Fibroblast of skin of abdomen (primary cell): ENCODE data around the gene AXIN1.
"Not testable (repeated sequence)": the region's sequence is repeated elsewhere in the genome, so short reads cannot be mapped to it uniquely, and the experiment has no call there.

ENCODE experiments used
- DNase-seq: peaks from one replicate; pipeline ENCODE4 v3.0.0-alpha.2; 2013

The AXIN1 gene

DNA sequence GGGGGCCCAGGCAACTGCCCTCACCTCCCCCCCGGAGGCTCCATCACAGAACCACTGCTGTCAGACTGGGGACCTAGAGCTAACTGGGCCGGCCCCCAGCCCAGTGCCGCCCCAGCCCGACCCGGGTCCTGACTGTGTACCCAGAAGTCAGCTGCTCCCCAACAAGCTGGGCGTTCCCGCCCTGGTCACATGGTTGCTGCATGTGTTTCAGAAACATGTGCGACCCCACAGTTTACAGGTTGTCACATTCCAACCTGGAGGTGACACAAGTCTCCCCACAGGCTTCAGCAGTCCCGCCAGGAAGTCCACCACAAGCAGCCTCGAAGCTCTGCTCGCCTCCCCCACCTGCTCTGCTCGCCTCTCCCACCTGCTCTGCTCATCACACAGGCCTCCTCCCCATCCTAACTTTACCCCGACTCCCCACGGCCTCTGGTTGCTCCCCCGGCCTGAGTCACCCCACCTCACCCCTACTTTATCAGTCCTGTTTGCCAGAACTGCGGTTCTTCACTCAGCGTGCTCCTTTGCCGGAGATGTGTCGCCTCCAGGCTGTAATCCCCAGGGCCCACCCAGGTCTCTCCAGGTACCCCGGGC, 16.8 kb upstream of the AXIN1 start:
- no peak for DNase-seq

DNA sequence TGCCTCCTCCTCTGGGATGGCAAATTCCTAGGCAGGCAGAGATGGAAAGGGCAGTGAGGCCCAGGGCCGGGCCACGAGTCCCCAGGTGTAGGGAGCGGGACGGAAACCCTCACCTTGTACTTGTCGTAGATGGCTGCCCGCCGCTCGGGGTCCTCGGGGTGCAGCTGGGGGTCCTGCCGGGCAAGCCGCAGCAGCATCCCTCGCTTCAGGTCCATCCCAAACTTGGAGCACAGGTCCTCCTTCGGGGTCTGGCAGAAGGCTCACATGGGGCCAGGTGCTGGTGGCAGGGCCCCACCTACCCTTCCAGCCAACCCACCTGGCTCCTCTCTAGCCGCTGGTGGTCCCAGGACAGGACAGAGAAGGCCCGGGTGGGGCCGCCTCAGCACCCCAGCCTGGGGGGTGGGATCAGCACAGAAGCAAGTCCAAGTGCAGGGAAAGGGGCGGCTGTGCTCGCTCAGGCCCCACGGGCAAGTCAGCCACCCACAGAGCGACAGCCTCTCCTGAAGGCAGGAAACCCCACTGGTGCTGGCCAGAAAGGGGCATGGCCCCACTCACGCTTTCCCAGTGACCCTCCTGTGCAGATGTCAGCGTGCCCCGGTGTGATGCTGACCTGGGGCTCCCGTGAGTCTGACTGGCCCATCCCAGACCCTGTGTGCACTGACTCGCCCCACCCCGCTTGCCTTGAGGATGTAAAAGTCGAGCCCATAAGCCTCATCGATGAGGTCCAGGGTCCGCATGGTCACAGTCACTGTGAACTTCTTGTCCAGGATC, 16.1 kb upstream of the AXIN1 start:
- no peak for DNase-seq

GRCh38 chr16:367333-367903, 14.9 kb upstream of the AXIN1 start:
- no peak for DNase-seq

- no peak for DNase-seq
Observed at GRCh38 chr16:366476-366875, 14.0 kb upstream of the AXIN1 start.

GRCh38 chr16:364595-365491, 12.3 kb upstream of the AXIN1 start:
- DNase-seq: no peak

DNA sequence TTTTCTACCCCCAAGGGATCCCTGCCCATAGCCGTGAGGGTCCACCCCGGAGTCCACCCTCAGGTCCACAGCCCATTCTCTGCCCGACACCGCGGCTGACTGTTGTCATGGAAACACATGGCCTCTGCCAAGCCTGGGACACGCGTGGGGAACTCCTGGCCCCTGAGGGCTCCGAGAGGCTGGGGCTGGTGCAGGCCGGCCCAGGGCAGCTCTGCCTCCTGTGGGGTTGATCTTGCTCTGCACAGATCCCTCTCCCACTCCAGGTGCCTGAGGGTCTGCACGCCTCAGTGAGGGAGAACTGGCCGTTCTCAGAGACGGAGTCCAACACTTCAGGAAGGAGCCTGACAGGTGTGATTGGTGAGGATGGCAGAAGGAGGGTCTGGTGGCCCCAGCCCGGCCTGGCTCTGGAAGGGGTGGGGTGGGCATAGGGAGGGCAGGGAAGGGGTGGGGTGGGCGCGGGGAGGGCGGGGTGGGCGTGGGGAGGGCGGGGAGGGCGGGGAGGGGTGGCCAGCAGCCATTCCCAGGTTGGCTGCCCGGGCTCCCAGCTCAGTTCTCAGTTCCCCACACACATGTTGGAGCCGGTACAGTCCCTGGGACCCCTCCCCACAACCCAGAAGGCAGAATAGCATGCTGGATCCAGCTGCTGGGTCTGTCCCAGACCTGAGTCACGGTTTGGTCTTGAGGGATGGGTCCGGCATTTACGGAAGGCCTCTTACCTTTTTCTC, 11.4 kb upstream of the AXIN1 start:
- no peak for DNase-seq

GRCh38 chr16:363110-363765, 10.7 kb upstream of the AXIN1 start:
- no peak for DNase-seq

DNA sequence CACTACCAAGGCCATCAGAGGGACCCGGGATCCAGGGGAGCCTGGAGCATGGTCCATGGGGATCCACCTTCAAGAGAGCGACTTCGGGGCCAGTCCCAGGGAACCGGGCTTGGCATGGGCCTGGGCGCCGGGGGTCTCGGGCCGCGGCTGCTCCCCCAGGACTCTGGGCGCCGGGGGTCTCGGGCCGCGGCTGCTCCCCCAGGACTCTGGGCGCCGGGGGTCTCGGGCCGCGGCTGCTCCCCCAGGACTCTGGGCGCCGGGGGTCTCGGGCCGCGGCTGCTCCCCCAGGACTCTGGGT, 10.1 kb upstream of the AXIN1 start:
- not testable (repeated sequence) for DNase-seq

- peak; percentile 54 for DNase-seq
Observed at GRCh38 chr16:361872-362701, 9.6 kb upstream of the AXIN1 start.

- DNase-seq: no peak
Observed at GRCh38 chr16:361341-361871, 8.9 kb upstream of the AXIN1 start.

DNA sequence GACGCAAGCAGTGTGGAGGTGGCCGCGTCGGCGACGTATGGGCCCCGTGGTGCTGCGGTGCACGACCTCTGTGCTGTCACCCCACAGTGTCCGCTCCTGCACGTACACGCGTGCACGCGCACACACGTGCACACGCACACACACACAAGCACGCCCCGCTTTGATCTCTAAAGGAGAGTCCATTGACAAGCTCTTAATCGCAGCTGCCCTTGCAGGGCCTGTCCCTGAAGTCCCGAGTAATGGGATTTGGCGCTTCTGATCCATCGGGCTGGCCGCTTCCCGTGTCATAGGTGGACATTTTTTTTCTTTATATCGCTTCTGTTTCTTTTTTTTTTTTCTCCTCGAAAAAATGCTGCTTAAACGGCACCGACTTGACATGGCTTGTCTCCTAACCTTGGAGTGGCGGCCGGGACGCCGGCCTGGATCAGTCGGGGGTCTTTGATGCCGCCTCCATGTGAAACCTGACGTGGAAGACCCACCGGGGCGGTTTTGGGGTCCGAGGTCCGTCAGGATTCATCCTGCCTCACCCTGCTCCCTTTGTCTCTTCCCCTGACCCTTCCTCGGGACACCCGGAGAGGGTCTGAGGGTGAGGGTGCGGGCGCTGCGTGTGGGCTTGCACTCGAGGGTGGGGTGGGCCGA, 8.3 kb upstream of the AXIN1 start:
- DNase-seq: no peak

- DNase-seq: no peak
Observed at GRCh38 chr16:359871-360697, 7.6 kb upstream of the AXIN1 start.

GRCh38 chr16:359067-359763, 6.7 kb upstream of the AXIN1 start:
- DNase-seq: no peak

GRCh38 chr16:356741-357140, 4.2 kb upstream of the AXIN1 start:
- no peak for DNase-seq

DNA sequence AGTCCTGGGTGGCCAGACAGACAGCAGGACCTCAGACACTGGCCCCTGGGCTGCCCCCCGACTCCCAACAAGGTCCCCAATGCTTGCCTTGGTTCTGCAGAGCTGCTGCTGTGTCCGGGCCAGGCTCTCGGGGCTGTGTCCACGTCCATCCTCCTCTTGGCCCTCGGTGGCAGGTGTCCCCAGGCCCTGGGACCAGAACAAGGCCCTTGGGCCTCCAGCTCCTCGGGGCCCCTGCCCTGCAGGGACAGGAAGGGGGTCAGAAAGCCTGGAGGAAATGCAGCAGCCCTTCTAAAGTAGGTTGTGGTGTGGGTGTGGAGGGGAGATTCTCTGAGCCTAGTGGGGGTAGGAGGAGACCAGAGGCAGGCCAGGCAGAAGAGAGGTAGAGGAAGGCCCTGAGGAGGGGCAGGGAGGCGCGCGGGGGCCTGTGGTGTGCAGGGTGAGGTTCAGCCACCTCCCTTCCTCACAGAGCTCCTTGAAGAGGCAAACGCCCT, 2.5 kb upstream of the AXIN1 start:
- no peak for DNase-seq

DNA sequence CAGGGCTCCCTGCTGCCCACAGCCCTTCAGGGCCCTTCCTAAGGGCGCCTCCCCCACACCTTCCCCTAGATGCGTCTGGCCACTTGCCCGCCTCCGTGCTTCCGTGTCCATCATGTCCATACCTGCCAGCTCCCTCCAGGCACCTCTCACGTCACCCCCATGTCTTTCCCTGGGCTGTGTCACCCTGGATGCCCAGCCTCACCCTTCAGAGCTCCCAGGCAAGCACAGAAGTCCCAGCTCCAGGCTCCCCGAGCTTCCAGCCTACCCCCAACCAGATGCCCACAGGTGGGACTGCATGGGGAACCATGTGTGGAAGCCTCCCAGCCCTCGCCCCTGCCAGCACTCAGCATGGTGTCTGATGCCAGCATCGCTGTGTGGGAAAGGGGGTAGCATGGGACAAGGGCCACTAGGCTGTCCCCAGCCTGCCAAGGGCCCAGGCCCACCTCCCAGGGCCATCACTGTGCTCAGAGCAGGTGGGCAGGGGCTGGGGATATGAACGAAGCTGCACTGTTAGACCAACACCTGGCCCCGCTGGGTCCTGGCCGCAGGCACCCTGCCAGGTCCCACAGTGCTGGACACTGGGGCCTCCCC, 1.9 kb upstream of the AXIN1 start:
- no peak for DNase-seq

GRCh38 chr16:353404-354290, 1.1 kb upstream of the AXIN1 start:
- no peak for DNase-seq
